Central memory CD8-positive, alpha-beta T cell (primary cell): ENCODE data around the gene PAX5.

ENCODE experiments used
- ATAC-seq: fragments of 150-1000 bp; cut with Tn5 transposase; replicated peaks from 2 replicates; pipeline ENCODE4 v1.10.0; 2022; ENCODE audit warnings: mild to moderate bottlenecking, moderate FRiP score, moderate number of reproducible peaks; ENCODE audit not compliant: poor library complexity, severe bottlenecking; ENCODE audit errors: extremely low read depth
- DNase-seq, 2 donors: peaks; one replicate each; pipeline ENCODE4 v3.0.0; 2021; ENCODE audit warnings: low spot score in 2 of 2
- H3K27ac Mint-ChIP-seq: one replicate; pipeline ENCODE4 v1.8.0; 2022; ENCODE audit warnings: low read depth, mild to moderate bottlenecking, moderate library complexity, mixed read lengths
- H3K27me3 Mint-ChIP-seq: one replicate; pipeline ENCODE4 v1.8.0; 2022; ENCODE audit warnings: mixed read lengths
- H3K36me3 Mint-ChIP-seq: one replicate; pipeline ENCODE4 v1.8.0; 2022; ENCODE audit warnings: mild to moderate bottlenecking, moderate library complexity, mixed read lengths; ENCODE audit not compliant: insufficient read depth
- H3K4me1 Mint-ChIP-seq: one replicate; pipeline ENCODE4 v1.8.0; 2022; ENCODE audit warnings: mixed read lengths
- H3K4me3 Mint-ChIP-seq: one replicate; pipeline ENCODE4 v1.8.0; 2022; ENCODE audit warnings: mild to moderate bottlenecking, moderate library complexity, mixed read lengths
- H3K9me3 Mint-ChIP-seq: one replicate; pipeline ENCODE4 v1.8.0; 2022; ENCODE audit warnings: mixed read lengths

PAX5 gene

GRCh38 chr9:36835271-36835996, 198.6 kb downstream of the PAX5 start:
- Mint-ChIP-seq H3K9me3 (no peaks in the 10 kb centered on the region), H3K27me3 (peaks cover 18% of the 10 kb centered on the region), H3K27ac (no peak overlapping the region), H3K4me1 (no peaks in the 10 kb centered on the region), H3K36me3 (peaks cover 4% of the 10 kb centered on the region), H3K4me3 (no peak overlapping the region)
- no peak for ATAC-seq
- no peak for DNase-seq

- peaks cover 2% of the 10 kb centered on the region for H3K36me3 Mint-ChIP-seq
- DNase-seq (no peak), ATAC-seq (no peak)
- H3K4me3 Mint-ChIP-seq, result no peak overlapping the region
- peaks cover 18% of the 10 kb centered on the region for H3K27me3 Mint-ChIP-seq
- no peak overlapping the region for H3K27ac Mint-ChIP-seq
- H3K4me1 Mint-ChIP-seq, result no peaks in the 10 kb centered on the region
- H3K9me3 Mint-ChIP-seq, result no peaks in the 10 kb centered on the region
Measured at GRCh38 chr9:36834736-36835135, 199.3 kb downstream of the PAX5 start.

- no peak overlapping the region for H3K27ac Mint-ChIP-seq
- H3K4me3 Mint-ChIP-seq, result no peak overlapping the region
- no peak for DNase-seq
- ATAC-seq, result no peak
- no peaks in the 10 kb centered on the region for H3K4me1 Mint-ChIP-seq
- no peaks in the 10 kb centered on the region for H3K36me3 Mint-ChIP-seq
- H3K9me3 Mint-ChIP-seq, result no peaks in the 10 kb centered on the region
- H3K27me3 Mint-ChIP-seq, result peaks cover 21% of the 10 kb centered on the region
Measured at GRCh38 chr9:36833954-36834353, 200.1 kb downstream of the PAX5 start.

- peaks cover 31% of the 10 kb centered on the region for H3K27me3 Mint-ChIP-seq
- H3K27ac Mint-ChIP-seq, result no peak overlapping the region
- H3K4me3 Mint-ChIP-seq, result no peak overlapping the region
- DNase-seq, result no peak
- no peaks in the 10 kb centered on the region for H3K9me3 Mint-ChIP-seq
- ATAC-seq, result no peak
- H3K36me3 Mint-ChIP-seq, result no peaks in the 10 kb centered on the region
- H3K4me1 Mint-ChIP-seq, result no peaks in the 10 kb centered on the region
Measured at GRCh38 chr9:36832164-36832795, 201.8 kb downstream of the PAX5 start.

GRCh38 chr9:36831381-36832161, 202.5 kb downstream of the PAX5 start:
- Mint-ChIP-seq H3K27me3 (peaks cover 38% of the 10 kb centered on the region), H3K4me1 (no peaks in the 10 kb centered on the region), H3K27ac (no peak overlapping the region), H3K4me3 (no peak overlapping the region), H3K36me3 (no peaks in the 10 kb centered on the region), H3K9me3 (no peaks in the 10 kb centered on the region)
- no peak for DNase-seq
- no peak for ATAC-seq

GRCh38 chr9:36828611-36829013, 205.5 kb downstream of the PAX5 start:
- DNase-seq (no peak), ATAC-seq (no peak)
- Mint-ChIP-seq H3K4me3 (no peak overlapping the region), H3K4me1 (no peaks in the 10 kb centered on the region), H3K27ac (no peak overlapping the region), H3K9me3 (no peaks in the 10 kb centered on the region), H3K36me3 (peaks cover 3% of the 10 kb centered on the region), H3K27me3 (peaks cover 40% of the 10 kb centered on the region)

- no peak for DNase-seq
- ATAC-seq, result no peak
- no peaks in the 10 kb centered on the region for H3K4me1 Mint-ChIP-seq
- H3K36me3 Mint-ChIP-seq, result peaks cover 3% of the 10 kb centered on the region
- no peak overlapping the region for H3K27ac Mint-ChIP-seq
- H3K9me3 Mint-ChIP-seq, result no peaks in the 10 kb centered on the region
- H3K4me3 Mint-ChIP-seq, result no peak overlapping the region
- peaks cover 46% of the 10 kb centered on the region for H3K27me3 Mint-ChIP-seq
Measured at GRCh38 chr9:36827593-36827992, 206.5 kb downstream of the PAX5 start.

GRCh38 chr9:36826581-36826980, 207.5 kb downstream of the PAX5 start:
- H3K27ac Mint-ChIP-seq, result no peak overlapping the region
- H3K9me3 Mint-ChIP-seq, result no peaks in the 10 kb centered on the region
- H3K4me3 Mint-ChIP-seq, result no peak overlapping the region
- ATAC-seq (no peak), DNase-seq (no peak)
- H3K27me3 Mint-ChIP-seq, result peaks cover 48% of the 10 kb centered on the region
- H3K36me3 Mint-ChIP-seq, result peaks cover 3% of the 10 kb centered on the region
- no peaks in the 10 kb centered on the region for H3K4me1 Mint-ChIP-seq

GRCh38 chr9:36825179-36825578, 208.9 kb downstream of the PAX5 start:
- Mint-ChIP-seq H3K9me3 (no peaks in the 10 kb centered on the region), H3K4me3 (no peak overlapping the region)
- no peak for ATAC-seq

GRCh38 chr9:36823934-36824333, 210.1 kb downstream of the PAX5 start:
- Mint-ChIP-seq H3K4me1 (no peaks in the 10 kb centered on the region), H3K4me3 (no peak overlapping the region), H3K36me3 (peaks cover 3% of the 10 kb centered on the region), H3K9me3 (no peaks in the 10 kb centered on the region), H3K27me3 (peaks cover 44% of the 10 kb centered on the region), H3K27ac (no peak overlapping the region)
- ATAC-seq (no peak), DNase-seq (no peak)

More at GRCh38 chr9:36825179-36825578, 208.9 kb downstream of the PAX5 start:
- DNase-seq, result no peak
- no peak overlapping the region for H3K27ac Mint-ChIP-seq
- no peaks in the 10 kb centered on the region for H3K4me1 Mint-ChIP-seq
- H3K36me3 Mint-ChIP-seq, result peaks cover 3% of the 10 kb centered on the region
- H3K27me3 Mint-ChIP-seq, result peaks cover 39% of the 10 kb centered on the region

GRCh38 chr9:36823466-36823865, 210.6 kb downstream of the PAX5 start:
- DNase-seq (no peak), ATAC-seq (no peak)
- H3K27me3 Mint-ChIP-seq, result peaks cover 49% of the 10 kb centered on the region

GRCh38 chr9:36822201-36822600, 211.9 kb downstream of the PAX5 start:
- Mint-ChIP-seq H3K36me3 (peaks cover 3% of the 10 kb centered on the region), H3K27me3 (peaks cover 51% of the 10 kb centered on the region), H3K9me3 (no peaks in the 10 kb centered on the region), H3K4me3 (no peak overlapping the region), H3K4me1 (no peaks in the 10 kb centered on the region), H3K27ac (no peak overlapping the region)
- no peak for DNase-seq
- ATAC-seq, result no peak

More at GRCh38 chr9:36823466-36823865, 210.6 kb downstream of the PAX5 start:
- no peak overlapping the region for H3K4me3 Mint-ChIP-seq
- no peaks in the 10 kb centered on the region for H3K4me1 Mint-ChIP-seq
- H3K27ac Mint-ChIP-seq, result no peak overlapping the region
- no peaks in the 10 kb centered on the region for H3K9me3 Mint-ChIP-seq
- peaks cover 3% of the 10 kb centered on the region for H3K36me3 Mint-ChIP-seq
